Activated CD4-positive, alpha-beta memory T cell treated with anti-CD3 and anti-CD28 coated beads for 36 hours (primary cell): ENCODE data around the gene ETFRF1. TPM values are rescaled to one million over a fixed set of nuclear protein-coding genes. Genes with fewer than 3 reads are reported as not detected.

ENCODE experiments used
- CTCF ChIA-PET: fragments of 350-600 bp; sonication (Branson Sonifier 250); formaldehyde crosslinking; loops from one replicate; lab custom pipeline; 2021; ENCODE audit warnings: antibody characterized with exemption, inconsistent platforms; lab: Charles Lee
- POLR2A ChIA-PET: fragments of 350-600 bp; sonication (Branson Sonifier 250); formaldehyde crosslinking; loops from one replicate; lab custom pipeline; 2021; ENCODE audit warnings: antibody characterized with exemption; lab: Charles Lee
- DNase-seq: peaks from one replicate; pipeline ENCODE4 v3.0.0-alpha.2; 2020
- H3K27ac Mint-ChIP-seq: one replicate; pipeline ENCODE4 v1.8.0; 2021; ENCODE audit warnings: mixed read lengths
- H3K27me3 Mint-ChIP-seq: one replicate; pipeline ENCODE4 v1.8.0; 2021; ENCODE audit warnings: mixed read lengths
- H3K36me3 Mint-ChIP-seq: one replicate; pipeline ENCODE4 v1.8.0; 2021; ENCODE audit warnings: mixed read lengths
- H3K4me1 Mint-ChIP-seq: one replicate; pipeline ENCODE4 v1.8.0; 2021; ENCODE audit warnings: low read depth, mixed read lengths
- H3K4me3 Mint-ChIP-seq: one replicate; pipeline ENCODE4 v1.8.0; 2021; ENCODE audit warnings: mild to moderate bottlenecking, mixed read lengths
- H3K9me3 Mint-ChIP-seq: one replicate; pipeline ENCODE4 v1.8.0; 2021; ENCODE audit warnings: mixed read lengths
- intact Hi-C: fragments of 100-400 bp; cut with micrococcal nuclease; formaldehyde crosslinking; loops from one replicate; pipeline ENCODE4 v1.15.1; 2023
- total RNA-seq, 2 experiments: library from RNA; stranded (reverse); gene quantifications; one replicate each; pipeline ENCODE4 v1.2.3, GENCODE V29; 2021

Gene ETFRF1
- total RNA-seq, 2 experiments from 2014 or later = 9.8 to 10.1 TPM

DNA sequence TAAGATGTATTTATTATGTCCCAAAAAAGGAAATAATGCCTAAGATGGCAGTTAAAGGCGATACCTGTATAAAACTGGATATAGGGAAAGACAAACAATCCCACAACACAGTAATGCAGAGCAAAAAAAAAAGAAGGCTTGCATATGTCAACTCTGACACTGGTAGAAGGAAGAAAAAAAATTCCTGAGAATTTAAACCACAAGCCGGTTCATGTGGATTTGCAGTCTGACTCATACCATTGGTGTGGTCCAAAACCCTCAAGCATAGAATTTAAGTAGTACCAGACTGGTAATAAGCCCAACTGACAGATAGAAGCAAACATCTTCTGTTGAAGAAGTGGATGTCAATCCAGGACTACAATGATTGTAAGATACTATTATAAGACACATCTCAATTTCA is 7.3 kb upstream of the ETFRF1 start:
- no peaks in the 10 kb centered on the region for H3K27me3 Mint-ChIP-seq
- DNase-seq = no peak
- ChIA-PET CTCF (no interaction called here), POLR2A (no interaction called here)
- H3K36me3 Mint-ChIP-seq = no peaks in the 10 kb centered on the region
- no peaks in the 10 kb centered on the region for H3K9me3 Mint-ChIP-seq
- no peak overlapping the region for H3K27ac Mint-ChIP-seq
- H3K4me1 Mint-ChIP-seq = peaks cover 17% of the 10 kb centered on the region
- H3K4me3 Mint-ChIP-seq = no peak overlapping the region
- intact Hi-C loops = no loop called here

DNA sequence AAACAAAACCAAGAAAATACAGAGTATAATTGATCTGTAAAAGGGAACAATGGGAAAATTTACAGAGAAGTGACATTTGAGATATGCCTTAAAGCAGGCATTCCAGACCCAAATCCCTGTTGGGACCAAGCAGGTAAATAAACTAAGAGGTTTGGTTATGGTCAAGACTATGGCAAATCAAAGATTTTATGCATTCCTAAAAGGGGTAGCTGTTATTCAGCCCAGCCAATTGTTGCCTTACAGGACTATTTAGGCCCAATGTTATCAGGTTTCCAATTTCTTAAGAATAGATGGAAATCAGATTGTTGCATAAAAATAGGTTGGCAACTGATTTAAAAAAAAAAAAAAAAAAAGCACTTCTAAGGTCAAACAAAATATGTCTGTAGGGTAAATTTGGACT is 5.4 kb upstream of the ETFRF1 start:
- no peak overlapping the region for H3K4me3 Mint-ChIP-seq
- H3K9me3 Mint-ChIP-seq = no peaks in the 10 kb centered on the region
- intact Hi-C loops = no loop called here
- H3K4me1 Mint-ChIP-seq = peaks cover 22% of the 10 kb centered on the region
- H3K27me3 Mint-ChIP-seq = no peaks in the 10 kb centered on the region
- DNase-seq = no peak
- CTCF ChIA-PET = no interaction called here
- POLR2A ChIA-PET = no interaction called here
- H3K36me3 Mint-ChIP-seq = no peaks in the 10 kb centered on the region
- no peak overlapping the region for H3K27ac Mint-ChIP-seq

DNA sequence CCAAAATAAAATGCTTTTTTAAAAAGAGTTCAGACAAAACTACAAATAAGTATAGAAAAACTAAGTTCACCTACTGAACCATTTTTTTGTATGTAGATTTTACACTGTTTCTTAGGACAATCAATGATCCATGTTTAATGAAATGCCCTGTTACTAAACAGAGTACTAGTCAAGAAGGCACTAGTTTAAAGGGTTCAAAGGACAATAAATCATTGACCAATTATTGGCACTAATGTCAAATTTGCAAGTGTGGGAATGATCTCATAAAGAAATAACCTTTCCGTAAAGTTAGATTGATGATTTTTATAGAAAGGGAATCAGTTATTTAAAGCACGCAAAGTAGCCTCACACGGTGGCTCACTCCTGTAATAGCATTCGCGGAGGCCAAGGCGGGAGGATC is 4.2 kb upstream of the ETFRF1 start:
- H3K4me1 Mint-ChIP-seq = peaks cover 28% of the 10 kb centered on the region
- no peak for DNase-seq
- no peaks in the 10 kb centered on the region for H3K9me3 Mint-ChIP-seq
- peaks cover 1% of the 10 kb centered on the region for H3K36me3 Mint-ChIP-seq
- H3K4me3 Mint-ChIP-seq = no peak overlapping the region
- intact Hi-C loops = no loop called here
- no peaks in the 10 kb centered on the region for H3K27me3 Mint-ChIP-seq
- ChIA-PET CTCF (interaction anchor here (1.5 kb wide), 1 partner anchor 21 kb away, joined by 3 read pairs; no protein-coding TSS in a partner anchor), POLR2A (no interaction called here)
- H3K27ac Mint-ChIP-seq = no peak overlapping the region

DNA sequence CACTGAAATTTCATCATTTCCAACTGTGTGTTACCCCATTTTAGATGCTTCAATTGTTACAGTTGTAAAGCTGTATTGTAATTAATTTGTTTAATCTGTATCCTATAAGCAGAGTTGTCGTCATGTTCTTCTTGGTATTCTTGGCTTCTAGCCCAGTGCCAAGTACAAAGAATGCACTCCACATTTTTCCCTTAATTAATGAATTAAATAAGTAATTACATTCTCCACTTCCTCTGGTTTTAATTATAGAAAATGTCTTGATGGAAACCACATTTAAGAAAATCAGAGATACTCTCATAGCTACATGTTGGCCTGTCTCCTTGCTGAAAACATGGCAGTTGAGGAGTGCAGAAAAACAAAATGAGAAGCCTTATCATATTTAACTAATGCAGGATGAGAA is 823 bp upstream of the ETFRF1 start:
- intact Hi-C loops = loop anchor here (2.0 kb wide), 1 partner anchor 141 kb away; a partner anchor contains a TSS
- no peak overlapping the region for H3K27ac Mint-ChIP-seq
- POLR2A ChIA-PET = interaction anchor here (0.6 kb wide), 1 partner anchor 133 kb away, joined by 4 read pairs; no protein-coding TSS in a partner anchor
- no peak for DNase-seq
- peaks cover 21% of the 10 kb centered on the region for H3K4me1 Mint-ChIP-seq
- H3K9me3 Mint-ChIP-seq = no peaks in the 10 kb centered on the region
- peaks cover 1% of the 10 kb centered on the region for H3K36me3 Mint-ChIP-seq
- CTCF ChIA-PET = interaction anchor here (0.5 to 2.9 kb wide), 6 partner anchors 39 to 1862 kb away, joined by 3 to 27 read pairs (median 6); no protein-coding TSS in a partner anchor
- H3K27me3 Mint-ChIP-seq = no peaks in the 10 kb centered on the region
- peak overlapping the region; percentile 95 for H3K4me3 Mint-ChIP-seq

DNA sequence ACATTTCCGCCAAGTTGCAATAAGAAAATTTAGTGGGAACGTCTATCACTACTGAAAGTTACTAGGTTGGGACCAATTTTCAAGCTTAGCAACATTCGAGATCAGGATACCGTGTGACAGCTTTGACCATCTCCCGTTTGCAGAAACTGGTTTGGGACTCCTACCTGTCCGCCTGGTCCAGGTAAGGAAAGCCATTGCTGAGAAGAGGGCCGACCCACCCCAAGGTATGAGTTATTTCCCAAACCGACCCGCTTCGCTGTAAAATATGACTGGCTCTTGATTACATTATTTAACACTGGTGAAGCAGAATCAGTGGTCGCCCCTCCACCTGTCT is 348 bp upstream of the ETFRF1 start:
- Mint-ChIP-seq H3K4me3 (peak overlapping the region; percentile 95), H3K27ac (peak overlapping the region; percentile 92), H3K36me3 (peaks cover 1% of the 10 kb centered on the region), H3K9me3 (no peaks in the 10 kb centered on the region), H3K4me1 (peaks cover 21% of the 10 kb centered on the region), H3K27me3 (no peaks in the 10 kb centered on the region)
- intact Hi-C loops = loop anchor here (1.0 to 5.0 kb wide), 3 partner anchors 56 to 142 kb away; partner anchors contain the start of gene KRAS
- POLR2A ChIA-PET = interaction anchor here (0.6 to 0.9 kb wide), 2 partner anchors 134 to 143 kb away, joined by 3 to 4 read pairs; no protein-coding TSS in a partner anchor
- CTCF ChIA-PET = interaction anchor here (0.5 to 2.9 kb wide), 6 partner anchors 40 to 1862 kb away, joined by 3 to 27 read pairs (median 6); no protein-coding TSS in a partner anchor
- DNase-seq = no peak

DNA sequence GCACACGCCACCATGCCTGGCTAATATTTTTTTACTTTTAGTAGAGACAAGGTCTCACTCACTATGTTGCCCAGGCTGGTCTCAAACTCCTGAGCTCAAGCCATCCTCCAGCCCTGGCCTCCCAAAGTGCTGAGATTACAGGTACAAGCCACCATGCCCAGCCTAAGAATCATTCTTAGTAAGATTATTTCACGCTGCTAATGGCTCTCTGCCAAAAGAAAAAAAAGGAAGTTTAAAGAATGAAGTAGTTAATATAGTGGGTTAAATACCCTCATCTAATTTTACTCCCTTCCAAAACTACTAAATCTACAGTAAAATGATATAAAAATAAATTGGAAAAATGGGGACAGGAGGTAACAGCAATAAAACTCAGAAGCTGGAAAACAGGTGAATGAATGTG is 2.6 kb downstream of the ETFRF1 start:
- no peaks in the 10 kb centered on the region for H3K27me3 Mint-ChIP-seq

DNA sequence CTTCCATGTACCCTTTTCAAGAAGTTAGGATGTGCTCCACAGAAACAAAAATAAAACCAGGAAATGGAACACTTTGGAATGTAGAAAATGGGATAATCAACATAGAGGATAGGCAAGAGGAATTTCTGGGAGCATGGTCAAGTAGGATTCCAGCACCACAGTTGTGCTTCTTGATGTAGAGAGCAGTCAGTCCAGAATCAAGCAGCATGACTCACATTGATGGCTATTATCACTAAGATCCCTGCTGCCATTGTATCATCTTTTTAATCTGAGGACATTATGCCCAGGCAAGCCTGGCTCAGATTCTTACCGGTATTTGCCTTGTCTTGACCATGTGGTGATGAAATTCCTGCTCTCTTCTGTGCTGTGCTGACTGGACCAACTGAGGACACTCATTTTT is 5.7 kb downstream of the ETFRF1 start:
- ChIA-PET POLR2A (no interaction called here), CTCF (no interaction called here)
- no peaks in the 10 kb centered on the region for H3K9me3 Mint-ChIP-seq
- peaks cover 2% of the 10 kb centered on the region for H3K36me3 Mint-ChIP-seq
- no peak for DNase-seq
- H3K27ac Mint-ChIP-seq = no peak overlapping the region
- H3K27me3 Mint-ChIP-seq = no peaks in the 10 kb centered on the region
- H3K4me3 Mint-ChIP-seq = no peak overlapping the region
- intact Hi-C loops = no loop called here
- peaks cover 7% of the 10 kb centered on the region for H3K4me1 Mint-ChIP-seq

More for the DNA sequence above, 2.6 kb downstream of the ETFRF1 start:
- Mint-ChIP-seq H3K4me3 (no peak overlapping the region), H3K4me1 (peaks cover 21% of the 10 kb centered on the region), H3K36me3 (peaks cover 1% of the 10 kb centered on the region), H3K27ac (no peak overlapping the region), H3K9me3 (no peaks in the 10 kb centered on the region)
- CTCF ChIA-PET = interaction anchor here (1.0 kb wide), 1 partner anchor 207 kb away, joined by 3 read pairs; no protein-coding TSS in a partner anchor
- no peak for DNase-seq
- POLR2A ChIA-PET = no interaction called here
- intact Hi-C loops = loop anchor here (5.0 kb wide), 1 partner anchor 125 kb away; no protein-coding TSS in a partner anchor

DNA sequence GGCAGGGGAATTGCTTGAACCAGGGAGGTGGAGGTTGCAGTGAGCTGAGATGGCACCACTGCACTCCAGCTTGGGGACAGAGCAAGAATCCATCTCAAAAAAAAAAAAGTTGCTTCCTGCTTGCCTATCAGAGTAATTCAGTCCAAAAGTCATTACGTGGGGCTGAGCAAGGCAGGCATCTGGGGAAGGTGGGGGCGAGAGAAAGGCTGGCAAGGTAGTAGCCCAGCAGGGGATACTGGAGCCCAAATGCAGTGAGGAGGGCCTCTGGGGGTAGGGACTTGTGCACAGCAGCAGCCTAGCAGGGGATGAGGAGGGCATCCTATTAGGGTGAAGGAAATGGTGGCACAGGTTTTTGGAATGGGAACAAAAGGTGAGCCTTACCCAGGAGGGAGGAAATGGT is 7.1 kb downstream of the ETFRF1 start:
- no peak overlapping the region for H3K27ac Mint-ChIP-seq
- no peaks in the 10 kb centered on the region for H3K27me3 Mint-ChIP-seq
- ChIA-PET POLR2A (no interaction called here), CTCF (interaction anchor here (0.6 to 0.7 kb wide), 2 partner anchors 39 to 1646 kb away, joined by 3 to 4 read pairs; no protein-coding TSS in a partner anchor)
- H3K4me3 Mint-ChIP-seq = no peak overlapping the region
- intact Hi-C loops = no loop called here
- DNase-seq = no peak
- H3K9me3 Mint-ChIP-seq = no peaks in the 10 kb centered on the region
- peaks cover 2% of the 10 kb centered on the region for H3K36me3 Mint-ChIP-seq
- no peaks in the 10 kb centered on the region for H3K4me1 Mint-ChIP-seq

DNA sequence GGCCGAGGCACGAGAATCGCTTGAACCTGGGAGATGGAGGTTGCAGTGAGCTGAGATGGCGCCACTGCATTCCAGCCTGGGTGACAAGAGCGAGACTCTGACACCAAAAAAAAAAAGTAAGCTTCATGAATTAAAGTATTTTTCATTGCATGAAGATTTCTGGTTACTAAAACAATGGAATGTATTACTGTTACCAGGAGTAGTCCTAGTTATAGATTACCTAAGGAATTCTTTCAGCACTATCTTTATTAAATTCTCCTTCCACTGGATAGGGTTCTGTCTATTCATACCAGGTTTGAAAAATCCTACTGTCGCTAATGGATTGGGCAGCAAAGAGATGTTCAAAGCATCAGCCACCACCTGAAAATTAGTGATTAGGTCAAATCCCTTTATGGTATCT is 12.4 kb downstream of the ETFRF1 start:
- no peak for DNase-seq
- POLR2A ChIA-PET = no interaction called here
- Mint-ChIP-seq H3K36me3 (peaks cover 14% of the 10 kb centered on the region), H3K4me1 (no peaks in the 10 kb centered on the region), H3K4me3 (no peak overlapping the region), H3K9me3 (no peaks in the 10 kb centered on the region), H3K27ac (no peak overlapping the region), H3K27me3 (no peaks in the 10 kb centered on the region)
- CTCF ChIA-PET = interaction anchor here (1.2 kb wide), 1 partner anchor 34 kb away, joined by 6 read pairs; no protein-coding TSS in a partner anchor
- intact Hi-C loops = no loop called here

DNA sequence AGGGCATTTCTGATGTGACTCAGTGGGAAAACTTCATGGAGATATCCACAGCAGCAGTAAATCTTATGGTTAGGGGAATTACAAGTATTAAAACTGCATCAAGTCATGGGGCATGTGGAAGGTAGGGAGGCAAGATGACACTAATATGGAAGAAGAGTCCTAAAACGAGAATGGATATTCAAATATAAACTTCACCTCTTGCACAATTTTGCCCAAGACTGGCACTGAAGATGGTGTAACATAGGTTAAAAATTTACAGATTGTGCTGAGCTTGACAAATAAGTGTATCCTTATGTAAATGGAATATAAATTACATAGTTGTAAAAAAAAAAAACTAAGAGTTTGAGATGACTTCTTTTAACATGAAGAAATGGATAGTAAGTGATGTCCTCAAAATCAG is 12.8 kb downstream of the ETFRF1 start:
- Mint-ChIP-seq H3K27me3 (no peaks in the 10 kb centered on the region), H3K4me3 (no peak overlapping the region), H3K9me3 (no peaks in the 10 kb centered on the region), H3K4me1 (no peaks in the 10 kb centered on the region), H3K27ac (no peak overlapping the region), H3K36me3 (peaks cover 14% of the 10 kb centered on the region)
- intact Hi-C loops = no loop called here
- no peak for DNase-seq
- ChIA-PET CTCF (interaction anchor here (1.2 to 1.5 kb wide), 2 partner anchors 33 to 34 kb away, joined by 4 to 6 read pairs; no protein-coding TSS in a partner anchor), POLR2A (no interaction called here)

DNA sequence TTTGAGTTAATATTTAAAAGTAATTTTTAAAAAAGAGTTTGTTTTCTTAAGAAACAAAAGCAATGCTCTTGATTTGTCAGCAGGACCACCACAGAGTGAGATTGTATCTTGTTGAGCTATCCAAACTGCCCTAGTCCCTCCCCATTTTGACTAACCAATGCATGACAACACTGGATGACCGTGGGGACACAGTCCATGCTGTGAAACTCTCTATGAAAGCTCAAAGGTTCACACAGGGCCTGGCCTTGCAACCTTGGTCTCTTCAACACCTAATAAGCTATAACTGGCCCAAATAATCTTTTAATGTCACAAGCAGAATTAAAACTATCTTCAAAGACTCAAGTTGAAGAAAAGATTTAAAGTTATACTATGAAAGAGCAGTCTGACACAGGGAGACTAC is 13.5 kb downstream of the ETFRF1 start:
- intact Hi-C loops = no loop called here
- Mint-ChIP-seq H3K27ac (no peak overlapping the region), H3K4me3 (no peak overlapping the region), H3K36me3 (peaks cover 12% of the 10 kb centered on the region), H3K9me3 (no peaks in the 10 kb centered on the region), H3K4me1 (no peaks in the 10 kb centered on the region), H3K27me3 (no peaks in the 10 kb centered on the region)
- ChIA-PET CTCF (interaction anchor here (0.5 to 1.5 kb wide), 2 partner anchors 33 to 930 kb away, joined by 4 read pairs; no protein-coding TSS in a partner anchor), POLR2A (no interaction called here)
- DNase-seq = no peak

DNA sequence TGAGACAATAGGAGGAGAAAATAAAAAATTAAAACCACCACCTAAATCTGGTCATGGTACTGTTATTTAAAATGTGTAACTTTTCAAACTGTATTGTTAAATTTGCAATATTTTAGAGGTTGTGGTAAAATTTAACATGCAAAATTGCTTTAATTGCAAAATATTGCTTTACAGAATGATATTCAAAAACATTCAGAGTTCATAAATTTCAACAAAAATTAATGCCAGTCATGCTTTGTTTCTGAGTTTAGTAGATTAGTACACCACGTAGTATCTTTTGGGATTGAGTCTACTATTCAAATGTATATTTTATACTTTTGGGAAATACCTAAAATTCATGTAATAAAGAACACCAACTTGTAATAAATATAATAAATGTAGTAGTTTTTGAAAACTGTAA is 18.3 kb downstream of the ETFRF1 start:
- intact Hi-C loops = no loop called here
- Mint-ChIP-seq H3K9me3 (no peaks in the 10 kb centered on the region), H3K4me3 (no peak overlapping the region), H3K27me3 (no peaks in the 10 kb centered on the region), H3K36me3 (peaks cover 13% of the 10 kb centered on the region), H3K27ac (no peak overlapping the region), H3K4me1 (no peaks in the 10 kb centered on the region)
- CTCF ChIA-PET = interaction anchor here (2.0 kb wide), 1 partner anchor 28 kb away, joined by 7 read pairs; no protein-coding TSS in a partner anchor
- POLR2A ChIA-PET = no interaction called here
- no peak for DNase-seq

DNA sequence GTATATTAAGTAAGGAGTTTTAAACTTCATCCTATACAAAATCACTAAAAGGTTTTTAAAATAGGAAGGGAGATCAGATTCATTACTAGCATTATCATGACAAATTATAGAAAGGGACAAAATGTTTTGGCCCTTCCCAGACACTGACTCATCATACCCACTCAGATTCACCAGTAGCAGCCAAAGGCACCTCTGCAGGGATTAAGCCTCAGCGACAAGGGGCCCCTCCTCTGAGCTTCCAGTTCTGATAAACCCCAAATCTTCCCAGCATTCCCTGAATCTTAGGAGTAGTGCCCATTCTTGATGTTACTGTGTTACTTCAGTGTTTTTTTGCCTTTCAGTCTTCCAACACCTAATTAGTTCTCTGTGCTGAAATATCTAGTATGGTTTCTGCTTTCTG is 41.2 kb downstream of the ETFRF1 start:
- H3K36me3 Mint-ChIP-seq = peaks cover 10% of the 10 kb centered on the region
- intact Hi-C loops = loop anchor here (2.0 kb wide), 1 partner anchor 25 kb away; no protein-coding TSS in a partner anchor
- no peak for DNase-seq
- CTCF ChIA-PET = no interaction called here
- H3K27ac Mint-ChIP-seq = no peak overlapping the region
- H3K4me1 Mint-ChIP-seq = peaks cover 18% of the 10 kb centered on the region
- H3K27me3 Mint-ChIP-seq = no peaks in the 10 kb centered on the region
- POLR2A ChIA-PET = no interaction called here
- H3K9me3 Mint-ChIP-seq = no peaks in the 10 kb centered on the region
- H3K4me3 Mint-ChIP-seq = no peak overlapping the region
